ENCODE measurements around the gene POFUT2.

GRCh38 chr21:45224189-45224938 lies 63.3 kb downstream of the POFUT2 start:
- TF ChIP-seq CTCF (IDR thresholded peaks at IDR 0.05) (no peak), POLR2A (IDR thresholded peaks at IDR 0.05) (no peak)
